Bronchial epithelial cell (primary cell): Measurements from ENCODE around the gene STOX2. TPM values are rescaled to one million over a fixed set of nuclear protein-coding genes. Genes with fewer than 3 reads are reported as not detected.

Experiments used
- DNase-seq: peaks from one replicate; pipeline ENCODE4 v3.0.0-alpha.2; 2010; ENCODE audit warnings: low read depth
- FAIRE-seq: peaks from 2 replicates; lab custom pipeline; 2011; peaks lifted over from hg19 to GRCh38; lab: Jason Lieb, UNC
- H3K27me3 ChIP-seq: 2 replicates; pipeline ENCODE4 v1.5.1; 2011; ENCODE audit warnings: low read length; ENCODE audit not compliant: control insufficient read depth, insufficient read depth
- H3K36me3 ChIP-seq: 2 replicates; pipeline ENCODE4 v1.5.1; 2011; ENCODE audit warnings: low read length; ENCODE audit not compliant: control insufficient read depth, insufficient read depth
- H3K4me3 ChIP-seq: 2 replicates; pipeline ENCODE4 v1.5.1; 2011; ENCODE audit warnings: mild to moderate bottlenecking, low read depth, low read length, control low read depth
- total RNA-seq: library from RNA; depleted of rRNA; stranded (reverse); fragments of >200 nt; gene quantifications from 2 replicates; pipeline ENCODE4 v1.2.1, GENCODE V29; 2014
- TF ChIP-seq, protein P1 (sequence below): IDR thresholded peaks from 2 replicates; pipeline ENCODE4 v1.5.1; 2011; ENCODE audit warnings: mild to moderate bottlenecking, moderate library complexity, low read length, control low read depth, inconsistent platforms; ENCODE audit not compliant: insufficient read depth, severe bottlenecking

The STOX2 gene
- total RNA-seq, 1 donor from 2014 or later, result 1.3 TPM

DNA sequence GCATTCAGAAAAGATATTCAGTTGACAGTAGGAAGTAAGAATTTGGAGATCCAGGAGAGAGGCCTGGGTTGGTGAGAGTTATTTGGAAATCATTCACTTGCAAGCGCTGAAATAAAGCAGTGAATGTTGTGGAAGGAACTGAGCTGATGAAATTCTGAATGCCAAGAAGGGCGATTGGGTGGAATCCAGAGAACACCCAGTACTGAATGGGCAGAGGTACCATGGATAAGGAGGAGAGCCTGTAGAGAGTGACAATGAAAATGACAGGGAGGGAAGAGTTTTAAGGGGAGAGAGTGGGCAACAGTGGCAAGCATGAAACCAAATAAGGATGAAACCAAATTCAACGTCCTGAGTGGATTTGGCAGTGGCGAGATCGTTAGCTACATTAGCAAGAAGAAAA, 6.7 kb upstream of the STOX2 start:
- peak; percentile 62 for FAIRE-seq
- no peak for DNase-seq
- Histone ChIP-seq H3K27me3 (no peaks in the 10 kb centered on the region), H3K4me3 (no peak overlapping the region), H3K36me3 (no peaks in the 10 kb centered on the region)
- TF ChIP-seq, protein P1, sequence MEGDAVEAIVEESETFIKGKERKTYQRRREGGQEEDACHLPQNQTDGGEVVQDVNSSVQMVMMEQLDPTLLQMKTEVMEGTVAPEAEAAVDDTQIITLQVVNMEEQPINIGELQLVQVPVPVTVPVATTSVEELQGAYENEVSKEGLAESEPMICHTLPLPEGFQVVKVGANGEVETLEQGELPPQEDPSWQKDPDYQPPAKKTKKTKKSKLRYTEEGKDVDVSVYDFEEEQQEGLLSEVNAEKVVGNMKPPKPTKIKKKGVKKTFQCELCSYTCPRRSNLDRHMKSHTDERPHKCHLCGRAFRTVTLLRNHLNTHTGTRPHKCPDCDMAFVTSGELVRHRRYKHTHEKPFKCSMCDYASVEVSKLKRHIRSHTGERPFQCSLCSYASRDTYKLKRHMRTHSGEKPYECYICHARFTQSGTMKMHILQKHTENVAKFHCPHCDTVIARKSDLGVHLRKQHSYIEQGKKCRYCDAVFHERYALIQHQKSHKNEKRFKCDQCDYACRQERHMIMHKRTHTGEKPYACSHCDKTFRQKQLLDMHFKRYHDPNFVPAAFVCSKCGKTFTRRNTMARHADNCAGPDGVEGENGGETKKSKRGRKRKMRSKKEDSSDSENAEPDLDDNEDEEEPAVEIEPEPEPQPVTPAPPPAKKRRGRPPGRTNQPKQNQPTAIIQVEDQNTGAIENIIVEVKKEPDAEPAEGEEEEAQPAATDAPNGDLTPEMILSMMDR, result no peak

GRCh38 chr4:183903021-183903760, 1.9 kb upstream of the STOX2 start:
- Histone ChIP-seq H3K36me3 (no peaks in the 10 kb centered on the region), H3K4me3 (no peak overlapping the region), H3K27me3 (peaks cover 6% of the 10 kb centered on the region)
- TF ChIP-seq, protein P1, result no peak
- FAIRE-seq, result peak; percentile 47
- DNase-seq, result peak; percentile 69

DNA sequence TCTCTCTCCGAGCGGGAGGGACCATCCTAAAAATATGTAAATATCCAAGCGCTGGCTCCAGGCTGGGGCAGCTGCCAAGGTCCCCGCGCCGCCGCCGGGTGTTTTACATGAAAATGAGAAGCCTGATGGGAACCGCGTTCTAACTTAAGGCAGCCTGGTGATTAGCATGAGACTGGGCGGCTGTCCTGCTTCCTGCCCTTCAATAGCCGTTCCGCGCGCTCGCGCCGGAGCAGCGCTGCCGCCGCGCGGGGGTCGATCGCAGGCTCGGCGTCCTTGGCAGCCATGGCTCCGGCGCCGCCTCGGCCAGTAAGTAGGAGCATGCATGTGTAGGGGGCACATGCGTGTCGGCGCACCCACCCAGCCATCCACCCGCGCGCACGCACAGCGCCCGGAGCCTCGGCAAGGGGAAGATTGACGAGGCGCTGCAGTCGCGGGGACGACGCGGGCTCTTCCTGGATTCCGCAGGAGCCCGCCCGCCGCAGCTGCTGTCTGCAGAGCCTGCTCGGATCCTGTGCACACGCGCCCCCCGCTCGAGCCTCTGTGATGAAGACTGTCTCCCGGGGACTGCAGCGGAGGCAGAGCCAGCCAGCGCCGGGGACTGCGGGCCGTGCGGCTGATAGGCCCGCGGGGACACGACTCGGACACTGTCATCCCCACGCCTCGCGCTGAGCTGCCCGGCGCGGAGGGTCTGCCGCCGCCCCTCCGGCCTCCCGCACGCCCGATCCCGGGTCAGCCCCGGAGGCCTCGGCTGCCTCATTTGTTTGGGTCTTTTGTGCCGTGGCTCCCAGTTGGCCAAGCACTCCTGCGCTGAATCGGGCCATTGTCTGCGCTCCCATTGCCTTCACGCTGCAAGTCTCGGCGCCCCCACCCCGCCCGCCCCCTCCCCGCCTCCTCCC, 734 bp downstream of the STOX2 start:
- TF ChIP-seq, protein P1, result no peak
- H3K27me3 ChIP-seq, result peaks cover 6% of the 10 kb centered on the region
- DNase-seq, result peak; percentile 16
- no peaks in the 10 kb centered on the region for H3K36me3 ChIP-seq
- H3K4me3 ChIP-seq, result peak overlapping the region; percentile 48
- no peak for FAIRE-seq

DNA sequence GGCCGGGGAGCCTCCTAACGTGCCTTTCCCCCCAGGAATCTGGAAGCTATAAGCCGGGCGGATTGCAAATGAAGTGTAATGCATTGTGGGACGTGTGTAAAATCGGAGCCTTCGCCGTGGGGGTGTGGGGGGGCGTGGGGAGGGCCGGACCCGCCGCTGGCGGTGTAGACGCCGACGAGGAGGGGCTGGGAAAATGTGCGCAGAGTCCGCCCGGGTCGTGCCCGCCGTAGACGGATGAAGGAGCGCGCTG, 1.3 kb downstream of the STOX2 start:
- Histone ChIP-seq H3K4me3 (peak overlapping the region; percentile 5), H3K36me3 (no peaks in the 10 kb centered on the region), H3K27me3 (peaks cover 6% of the 10 kb centered on the region)
- FAIRE-seq, result no peak
- no peak for DNase-seq
- TF ChIP-seq, protein P1, result no peak

GRCh38 chr4:183906739-183907651, 1.9 kb downstream of the STOX2 start:
- Histone ChIP-seq H3K27me3 (peaks cover 6% of the 10 kb centered on the region), H3K36me3 (no peaks in the 10 kb centered on the region), H3K4me3 (peak overlapping the region; percentile 5)
- TF ChIP-seq, protein P1, result no peak
- no peak for FAIRE-seq
- DNase-seq, result no peak
